Measurements from ENCODE around the gene NT5DC3.

Gene NT5DC3

GRCh38 chr12:103808239-103808880 lies 32.7 kb downstream of the NT5DC3 start:
- DNase-seq: no peak

GRCh38 chr12:103807561-103808238 lies 33.3 kb downstream of the NT5DC3 start:
- DNase-seq: no peak

DNA sequence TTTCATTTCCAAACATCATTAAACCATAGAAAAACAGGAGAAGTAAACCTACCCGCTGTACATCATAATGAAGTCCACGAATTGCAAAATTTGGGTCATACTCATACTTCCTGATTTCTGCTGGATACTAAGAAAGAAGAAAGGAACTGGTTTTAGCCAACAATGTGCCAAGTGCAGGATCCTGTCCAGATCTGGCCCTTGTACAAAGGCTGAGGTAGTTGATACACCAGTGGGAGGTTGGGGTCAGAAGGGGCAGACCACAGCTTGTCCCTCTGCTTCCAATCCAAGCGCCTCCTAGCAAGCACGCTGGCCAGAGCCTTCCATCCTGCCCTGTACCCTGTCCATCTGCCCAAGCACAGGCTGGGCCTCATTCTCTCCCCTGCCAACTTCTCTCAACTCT lies 34.2 kb downstream of the NT5DC3 start:
- no peak for DNase-seq

DNA sequence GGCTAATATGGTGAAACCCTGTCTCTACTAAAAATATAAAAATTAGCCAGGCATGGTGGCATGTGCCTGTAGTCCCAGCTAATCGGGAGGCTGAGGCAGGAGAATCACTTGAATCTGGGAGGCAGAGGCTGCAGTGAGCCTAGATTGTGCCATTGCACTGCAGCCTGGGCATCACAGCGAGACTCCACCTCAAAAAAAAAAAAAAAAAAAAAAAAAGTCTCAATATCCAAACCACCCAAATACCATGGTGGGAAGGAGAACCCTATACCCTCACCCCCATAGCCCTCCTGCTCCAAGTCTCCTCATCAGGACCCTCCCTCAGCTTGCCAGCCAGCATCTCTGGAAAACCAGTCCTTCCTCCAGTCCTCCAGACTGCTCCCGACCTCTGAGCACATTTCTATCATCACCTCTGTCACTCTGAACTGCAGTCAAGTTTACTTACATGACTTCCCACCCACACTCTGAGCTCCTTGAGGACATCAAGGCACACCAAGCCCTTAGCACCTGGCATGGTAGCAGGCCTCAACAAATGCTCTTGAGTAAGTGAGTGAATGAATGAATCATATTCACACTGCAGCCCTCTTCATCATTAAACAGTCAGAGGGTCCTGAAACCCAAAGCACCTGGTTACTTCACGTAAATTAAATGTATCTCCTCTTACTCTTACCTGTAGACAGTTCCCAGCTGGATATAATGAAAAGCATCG lies 35.2 kb downstream of the NT5DC3 start:
- no peak for DNase-seq

DNA sequence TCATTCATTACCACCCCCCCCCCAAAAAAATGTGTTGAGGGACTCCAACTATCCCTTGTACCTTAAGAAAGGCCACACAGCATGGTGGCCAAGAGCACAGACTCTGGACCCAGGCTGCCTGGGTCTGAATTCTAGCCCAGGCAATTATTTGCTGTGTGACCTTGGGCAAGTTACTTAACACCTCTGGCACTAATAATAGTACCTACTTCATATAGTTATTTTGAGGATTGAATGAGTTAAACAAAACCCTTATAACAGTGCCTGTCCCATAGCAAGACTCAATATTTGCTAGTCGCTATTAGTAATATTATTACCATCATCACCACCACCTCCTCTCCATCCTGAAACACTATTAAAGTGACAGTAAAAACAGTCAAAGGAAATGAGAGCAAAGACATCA lies 37.2 kb downstream of the NT5DC3 start:
- DNase-seq: no peak

GRCh38 chr12:103802586-103802886 lies 38.5 kb downstream of the NT5DC3 start:
- no peak for DNase-seq

GRCh38 chr12:103801709-103802585 lies 39.1 kb downstream of the NT5DC3 start:
- no peak for DNase-seq

- DNase-seq: no peak
Observed at GRCh38 chr12:103799857-103800771, 40.9 kb downstream of the NT5DC3 start.

DNA sequence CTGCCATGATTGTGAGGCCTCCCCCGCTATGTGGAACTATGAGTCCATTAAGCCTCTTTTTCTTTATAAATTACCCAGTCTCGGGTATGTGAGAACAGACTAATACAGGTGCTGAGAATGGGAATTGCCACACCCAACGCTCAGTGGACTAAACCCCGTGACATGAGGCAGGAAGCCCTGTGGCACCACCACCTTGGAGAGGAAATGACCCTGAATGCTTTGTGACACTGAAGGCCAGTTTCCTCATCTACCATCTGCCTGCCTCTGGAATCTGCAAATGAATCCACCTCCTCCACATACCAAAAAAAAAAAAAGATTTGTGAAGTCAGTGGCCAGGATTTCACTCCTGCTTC lies 41.6 kb downstream of the NT5DC3 start:
- DNase-seq: no peak

- no peak for DNase-seq
Observed at GRCh38 chr12:103798586-103798985, 42.4 kb downstream of the NT5DC3 start.

DNA sequence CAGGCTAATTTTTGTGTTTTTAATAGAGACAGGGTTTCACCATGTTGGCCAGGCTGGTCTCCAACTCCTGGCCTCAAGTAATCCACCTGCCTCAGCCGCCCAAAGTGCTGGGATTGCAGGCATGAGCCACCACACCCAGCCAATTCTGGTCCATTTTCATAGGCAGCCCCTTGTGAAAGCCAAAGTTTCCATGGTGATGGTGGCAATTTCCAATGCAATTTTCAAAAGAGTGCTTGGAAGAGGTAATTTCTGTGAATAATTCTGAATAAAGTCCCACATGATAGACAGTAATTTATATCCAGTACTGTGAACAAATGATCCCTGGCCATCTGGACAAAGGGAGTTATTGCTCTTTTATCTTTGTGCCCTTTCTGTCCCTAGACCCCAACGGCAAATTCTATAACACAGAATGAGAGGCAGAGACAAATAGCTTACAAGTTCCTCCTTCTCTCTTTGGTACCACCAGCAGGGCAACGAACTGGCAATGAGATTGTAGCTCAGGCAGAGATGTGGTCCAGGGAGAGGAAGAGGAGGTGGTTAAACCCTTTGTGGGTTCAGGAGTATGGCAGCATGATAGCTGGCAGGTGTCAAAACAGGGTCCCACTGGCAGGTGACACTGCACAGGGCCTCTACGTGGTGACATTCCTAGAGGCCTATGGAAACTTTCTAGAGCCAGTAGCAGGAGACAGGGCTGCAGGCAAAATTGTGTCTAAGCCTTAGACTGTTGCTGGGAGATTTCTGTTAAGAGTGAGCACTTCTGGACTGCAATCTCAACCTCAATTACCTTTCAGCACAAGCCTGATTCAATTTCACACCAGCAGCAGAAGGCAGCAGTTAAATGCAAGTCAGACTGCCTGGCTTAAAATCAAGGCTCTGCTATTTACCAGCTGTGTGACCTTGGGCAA lies 46.5 kb downstream of the NT5DC3 start:
- DNase-seq: no peak

DNA sequence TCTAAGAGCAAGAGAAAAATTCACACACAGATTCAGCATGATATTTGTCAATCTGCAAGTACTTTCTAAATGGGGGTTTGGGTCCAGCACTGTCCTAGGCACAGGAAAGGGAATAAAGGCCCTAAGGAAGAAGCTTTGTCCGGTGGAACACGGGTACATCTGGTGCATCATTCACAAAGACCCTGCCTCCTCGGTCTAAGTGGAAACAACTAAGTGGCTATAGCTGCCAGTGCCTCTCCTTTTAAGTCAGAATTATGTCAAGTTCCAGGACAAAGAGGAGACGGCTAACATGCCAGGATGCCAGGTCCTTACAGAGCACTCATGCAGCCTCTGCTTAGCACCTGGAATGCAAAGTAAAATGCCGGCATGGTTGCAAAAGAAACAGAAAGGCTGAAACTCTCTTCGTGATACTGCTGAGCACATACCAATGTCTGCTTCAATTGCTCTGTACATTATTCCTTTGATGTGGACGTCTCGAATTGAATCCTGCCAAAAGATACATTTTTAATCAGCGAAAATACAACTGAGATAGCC lies 47.5 kb downstream of the NT5DC3 start:
- DNase-seq: no peak

DNA sequence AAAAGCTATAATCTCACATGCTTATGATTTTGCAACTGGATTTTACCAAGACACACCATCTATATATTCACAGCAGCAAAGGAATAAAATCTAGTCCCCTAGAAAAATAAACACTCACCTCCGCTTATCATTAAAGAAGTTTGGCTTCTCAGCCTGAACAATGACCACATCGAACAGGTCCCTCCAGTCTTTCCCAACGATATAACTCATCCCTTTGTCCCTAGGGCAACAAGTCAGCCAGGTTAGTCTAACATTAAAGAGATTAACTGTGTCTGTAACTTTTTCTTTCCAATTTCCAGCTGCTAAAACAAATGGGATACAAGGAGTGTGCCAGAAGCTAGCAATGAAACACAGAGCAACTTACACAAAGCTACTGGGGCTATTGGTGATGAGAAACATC lies 48.0 kb downstream of the NT5DC3 start:
- no peak for DNase-seq

- no peak for DNase-seq
Observed at GRCh38 chr12:103791350-103791920, 49.6 kb downstream of the NT5DC3 start.

DNA sequence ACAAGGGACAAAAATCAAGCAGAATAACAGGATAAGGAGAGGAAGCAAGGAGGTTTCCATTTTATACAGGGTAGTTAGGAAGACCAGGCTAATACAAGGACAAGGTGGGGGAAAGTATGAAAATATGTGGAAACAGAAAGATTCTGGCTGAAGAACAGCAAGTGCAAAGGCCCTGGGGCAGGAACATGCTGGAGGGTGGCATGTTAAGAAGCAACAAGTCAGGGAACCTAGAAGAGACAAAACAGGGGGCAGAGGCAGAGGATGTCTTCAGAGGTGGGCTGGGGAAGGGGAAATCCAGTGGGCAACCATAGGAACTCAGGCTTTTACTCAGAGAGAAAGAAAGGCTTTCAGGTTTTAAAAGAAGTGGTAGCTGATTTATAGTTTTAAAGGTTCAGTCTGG lies 54.8 kb downstream of the NT5DC3 start:
- DNase-seq: no peak

DNA sequence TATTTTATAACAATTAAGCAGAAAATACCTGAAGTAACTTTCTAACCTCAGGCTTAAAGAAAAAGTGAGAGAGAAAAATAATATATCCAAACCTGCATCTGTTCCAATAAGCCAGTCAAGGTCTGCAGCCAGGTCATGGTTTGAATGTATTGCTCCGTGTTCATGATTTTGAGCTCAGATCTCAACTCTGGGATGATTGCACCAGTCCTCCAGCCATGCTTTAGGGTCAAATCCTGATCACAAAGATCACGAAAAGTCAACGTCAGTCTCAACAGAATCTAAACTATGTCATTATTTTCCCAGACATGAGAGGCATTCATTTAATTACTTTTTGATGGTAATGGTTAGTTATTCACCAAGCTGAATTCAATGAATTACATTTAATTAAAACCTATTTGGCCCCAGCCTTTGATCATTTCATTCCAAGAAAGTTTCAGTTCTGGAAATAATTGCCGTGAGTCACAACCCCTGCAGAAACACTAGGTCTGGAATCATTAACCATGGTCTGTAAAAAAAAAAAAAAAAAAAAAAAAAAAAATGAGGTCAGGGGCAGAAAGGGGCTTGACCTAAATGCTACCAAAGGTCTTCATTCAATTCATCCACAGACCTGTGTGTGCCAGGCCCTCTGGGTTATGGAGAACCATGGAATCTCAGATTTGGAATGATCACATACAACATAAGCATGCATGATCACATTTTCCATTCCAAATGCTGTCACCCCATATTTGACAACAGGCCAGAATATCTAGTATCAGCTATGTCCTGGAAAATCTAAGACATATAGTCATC lies 55.6 kb downstream of the NT5DC3 start:
- no peak for DNase-seq

DNA sequence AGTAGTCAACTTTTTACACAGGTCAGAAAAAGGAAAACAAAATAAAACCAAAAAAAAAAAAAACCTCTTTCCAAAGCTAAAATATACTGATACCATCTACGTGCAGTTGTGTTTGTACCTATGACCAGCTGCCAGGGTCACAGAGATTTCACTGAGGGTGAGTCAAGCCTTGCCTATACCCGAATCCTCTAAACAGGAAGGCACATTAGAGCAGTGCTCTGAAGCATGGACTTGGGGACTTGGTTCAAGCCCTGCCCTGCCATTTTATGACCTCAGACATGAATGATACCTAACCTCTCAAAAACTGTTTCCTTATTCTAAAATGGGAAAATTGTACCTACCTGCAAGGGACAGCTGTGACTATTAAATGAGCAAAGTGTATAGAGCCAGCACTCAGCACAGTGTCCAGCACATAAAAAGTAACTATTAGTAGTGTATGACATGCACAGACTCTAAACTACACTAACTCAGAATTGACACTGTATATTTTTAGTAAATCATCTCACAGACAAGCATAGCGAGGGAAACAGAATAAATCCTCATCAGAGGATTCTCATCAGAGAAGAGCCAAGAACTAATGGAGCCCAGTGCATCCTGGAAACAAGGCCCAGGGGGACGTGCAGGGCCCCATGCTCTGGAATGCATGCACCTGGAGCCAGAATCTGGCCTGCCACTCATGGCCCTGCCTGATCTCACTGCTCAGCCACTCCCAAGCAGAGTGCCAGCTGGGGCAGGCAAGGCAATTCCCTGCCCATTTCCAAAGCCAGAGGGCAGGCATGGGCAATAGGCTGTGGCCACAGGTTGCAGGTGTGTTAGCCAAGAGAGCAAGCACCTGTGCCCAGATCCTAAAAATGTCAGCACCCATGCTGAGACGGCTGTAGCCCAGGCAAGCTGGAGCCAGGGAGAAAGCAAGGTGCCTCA lies 57.0 kb downstream of the NT5DC3 start:
- DNase-seq: no peak

DNA sequence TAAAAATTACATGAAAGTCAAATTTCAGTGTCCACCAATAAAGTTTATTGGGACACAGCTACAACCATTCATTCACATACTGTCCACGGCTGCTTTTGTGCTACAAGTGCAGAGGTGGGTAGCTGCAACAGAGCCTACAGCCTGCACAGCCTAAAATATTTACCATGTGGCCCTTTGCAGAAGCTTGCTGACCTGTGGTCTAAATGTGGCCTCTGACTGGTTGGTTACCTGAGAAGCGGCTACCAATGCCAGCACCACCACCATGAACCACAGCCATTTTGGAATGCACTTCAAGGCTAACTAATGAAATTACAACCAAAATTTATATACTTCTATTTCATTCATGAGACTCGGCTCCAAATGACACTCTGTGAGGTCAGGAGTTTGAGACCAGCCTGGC lies 58.6 kb downstream of the NT5DC3 start:
- DNase-seq: no peak

- DNase-seq: no peak
Observed at GRCh38 chr12:103780992-103781391, 60.0 kb downstream of the NT5DC3 start.
